Effector memory CD4-positive, alpha-beta T cell (primary cell): ENCODE measurements around the gene BRD2.

Experiments
- DNase-seq, 3 donors: peaks; one replicate each; pipeline ENCODE4 v3.0.0-alpha.2; 2020
- H3K27ac ChIP-seq: 2 replicates; pipeline ENCODE4 v1.7.0; 2013; ENCODE audit warnings: mild to moderate bottlenecking, low read length, moderate library complexity; ENCODE audit not compliant: insufficient read depth, poor library complexity, severe bottlenecking
- H3K27me3 ChIP-seq: replicated peaks from 2 replicates; pipeline ENCODE4 v1.7.0; 2013; ENCODE audit warnings: mild to moderate bottlenecking, low read length; ENCODE audit not compliant: insufficient read depth, control insufficient read depth, poor library complexity, severe bottlenecking
- H3K36me3 ChIP-seq: 2 replicates; pipeline ENCODE4 v1.7.0; 2013; ENCODE audit warnings: mild to moderate bottlenecking, low read length, moderate library complexity; ENCODE audit not compliant: control insufficient read depth, insufficient read depth
- H3K4me1 ChIP-seq: 2 replicates; pipeline ENCODE4 v1.7.0; 2013; ENCODE audit warnings: low read length, mild to moderate bottlenecking; ENCODE audit not compliant: control insufficient read depth, insufficient read depth, poor library complexity, severe bottlenecking
- H3K4me3 ChIP-seq: 2 replicates; pipeline ENCODE4 v1.7.0; 2013; ENCODE audit warnings: low read length, low read depth, mild to moderate bottlenecking; ENCODE audit not compliant: insufficient read depth, poor library complexity, severe bottlenecking
- H3K9me3 ChIP-seq: 2 replicates; pipeline ENCODE4 v1.7.0; 2013; ENCODE audit warnings: mild to moderate bottlenecking, low read length, moderate library complexity; ENCODE audit not compliant: control insufficient read depth

BRD2 gene

GRCh38 chr6:33028220-33028849 lies 59.9 kb downstream of the BRD2 start:
- Histone ChIP-seq H3K4me1 (no peaks in the 10 kb centered on the region), H3K27ac (no peak overlapping the region), H3K27me3 (no peaks in the 10 kb centered on the region), H3K36me3 (no peaks in the 10 kb centered on the region), H3K4me3 (no peak overlapping the region), H3K9me3 (no peaks in the 10 kb centered on the region)
- no peak for DNase-seq

GRCh38 chr6:33029328-33030184 lies 61.2 kb downstream of the BRD2 start:
- no peaks in the 10 kb centered on the region for H3K9me3 ChIP-seq
- DNase-seq: no peak
- H3K36me3 ChIP-seq: no peaks in the 10 kb centered on the region
- no peak overlapping the region for H3K27ac ChIP-seq
- H3K4me3 ChIP-seq: no peak overlapping the region
- H3K4me1 ChIP-seq: no peaks in the 10 kb centered on the region
- no peaks in the 10 kb centered on the region for H3K27me3 ChIP-seq

- H3K4me3 ChIP-seq: no peak overlapping the region
Observed at GRCh38 chr6:33030245-33030644, 61.9 kb downstream of the BRD2 start.

More at GRCh38 chr6:33030245-33030644, 61.9 kb downstream of the BRD2 start:
- Histone ChIP-seq H3K27me3 (no peaks in the 10 kb centered on the region), H3K36me3 (no peaks in the 10 kb centered on the region), H3K9me3 (no peaks in the 10 kb centered on the region), H3K4me1 (no peaks in the 10 kb centered on the region), H3K27ac (no peak overlapping the region)
- no peak for DNase-seq
